Prostate gland (tissue), 2 donors: Measurements from ENCODE around the gene KNG1.

Source experiments
- POLR2AphosphoS5 ChIP-seq: sonication (generic); formaldehyde crosslinking; IDR thresholded peaks from one replicate; pipeline ENCODE4 v1.6.1; 2017; ENCODE audit warnings: antibody characterized with exemption
- TF ChIP-seq, protein P1 (sequence below), 4 experiments: fragments of 200-600 bp in 2 of 4; fragments of 450-650 bp in 2 of 4; sonication (generic) in 2 of 4; IDR thresholded peaks; 1 replicate in 3 of 4; 2 replicates in 1 of 4; pipeline ENCODE4 v1.5.1; 2016 to 2019; ENCODE audit warnings: antibody characterized with exemption in 4 of 4, mild to moderate bottlenecking in 2 of 4, moderate library complexity in 2 of 4

DNA sequence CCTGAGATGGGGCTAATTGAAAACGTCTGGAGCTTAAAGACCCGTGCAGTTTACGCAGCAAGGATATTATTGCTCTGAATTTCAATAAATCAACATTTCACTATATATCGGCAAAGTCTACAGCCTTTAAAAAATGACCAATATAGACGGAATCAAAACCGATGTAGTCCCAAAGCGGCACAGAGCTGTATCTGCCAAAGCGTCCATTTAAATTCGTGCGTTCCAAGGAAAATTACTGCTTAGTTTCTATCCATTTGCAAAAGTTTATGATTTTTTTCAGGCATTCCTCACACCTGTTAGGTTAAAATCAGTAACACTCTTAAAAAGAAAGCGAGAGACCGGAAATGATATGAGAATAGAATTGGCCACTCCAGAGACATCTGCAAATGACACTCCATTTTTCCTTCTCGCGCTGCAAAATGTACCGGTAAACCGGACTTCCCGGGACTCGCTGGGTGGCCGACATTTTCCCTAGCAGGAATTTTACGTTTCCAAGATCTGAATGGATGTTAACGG, 65.4 kb downstream of the KNG1 start:
- TF ChIP-seq, protein P1, sequence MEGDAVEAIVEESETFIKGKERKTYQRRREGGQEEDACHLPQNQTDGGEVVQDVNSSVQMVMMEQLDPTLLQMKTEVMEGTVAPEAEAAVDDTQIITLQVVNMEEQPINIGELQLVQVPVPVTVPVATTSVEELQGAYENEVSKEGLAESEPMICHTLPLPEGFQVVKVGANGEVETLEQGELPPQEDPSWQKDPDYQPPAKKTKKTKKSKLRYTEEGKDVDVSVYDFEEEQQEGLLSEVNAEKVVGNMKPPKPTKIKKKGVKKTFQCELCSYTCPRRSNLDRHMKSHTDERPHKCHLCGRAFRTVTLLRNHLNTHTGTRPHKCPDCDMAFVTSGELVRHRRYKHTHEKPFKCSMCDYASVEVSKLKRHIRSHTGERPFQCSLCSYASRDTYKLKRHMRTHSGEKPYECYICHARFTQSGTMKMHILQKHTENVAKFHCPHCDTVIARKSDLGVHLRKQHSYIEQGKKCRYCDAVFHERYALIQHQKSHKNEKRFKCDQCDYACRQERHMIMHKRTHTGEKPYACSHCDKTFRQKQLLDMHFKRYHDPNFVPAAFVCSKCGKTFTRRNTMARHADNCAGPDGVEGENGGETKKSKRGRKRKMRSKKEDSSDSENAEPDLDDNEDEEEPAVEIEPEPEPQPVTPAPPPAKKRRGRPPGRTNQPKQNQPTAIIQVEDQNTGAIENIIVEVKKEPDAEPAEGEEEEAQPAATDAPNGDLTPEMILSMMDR (IDR thresholded peaks at IDR 0.05) = no peak
- no peak for TF ChIP-seq POLR2AphosphoS5
